Activated CD4-positive, alpha-beta T cell treated with anti-CD3 and anti-CD28 coated beads for 4 hours (primary cell): Measurements from ENCODE around the gene LSS.
A peak's percentile ranks its signal among the peaks of the same experiment; 100 is the strongest.

Experiments used
- DNase-seq, 2 donors: peaks; one replicate each; pipeline ENCODE4 v3.0.0-alpha.2; 2020

LSS gene

DNA sequence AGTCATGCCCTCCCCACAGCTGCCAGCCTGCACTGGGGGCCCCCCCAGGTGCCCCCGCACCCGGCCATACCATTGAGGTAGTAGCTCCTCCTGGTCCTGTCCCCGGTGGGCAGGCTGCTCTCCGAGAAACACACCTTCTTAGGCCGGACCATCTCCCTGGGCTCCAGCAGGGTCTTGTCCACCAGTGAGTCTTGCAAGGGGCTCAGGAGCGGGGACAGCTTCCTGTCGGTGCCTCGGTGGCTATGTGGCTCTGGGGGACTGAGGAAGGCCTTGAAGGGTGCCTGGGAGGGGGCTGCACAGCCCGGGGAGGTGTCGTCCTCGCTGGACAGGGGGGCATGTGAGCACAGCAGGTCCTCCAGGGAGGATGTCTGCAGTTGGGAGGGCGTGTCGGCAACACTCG lies 60.3 kb downstream of the LSS start:
- DNase-seq: no peak

DNA sequence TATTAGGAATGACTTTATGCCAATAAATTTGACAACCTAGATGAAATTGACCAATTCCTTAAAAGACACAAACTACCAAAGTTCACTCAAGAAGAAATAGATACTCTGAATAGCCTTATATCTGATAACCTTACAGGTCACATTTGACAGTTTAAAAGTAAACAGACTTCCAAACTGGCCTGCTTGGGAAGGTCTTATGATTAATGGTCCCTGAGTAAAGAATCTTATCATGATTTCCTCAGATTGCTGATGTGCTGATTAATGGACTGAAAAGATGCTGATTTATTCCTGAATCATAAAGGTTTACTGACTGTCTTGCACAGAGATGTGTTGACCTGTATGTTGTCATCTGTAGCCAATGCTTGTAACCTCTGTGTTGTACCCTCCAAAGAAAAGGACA lies 63.5 kb downstream of the LSS start:
- no peak for DNase-seq

GRCh38 chr21:46163380-46163779 lies 65.2 kb downstream of the LSS start:
- DNase-seq: no peak

DNA sequence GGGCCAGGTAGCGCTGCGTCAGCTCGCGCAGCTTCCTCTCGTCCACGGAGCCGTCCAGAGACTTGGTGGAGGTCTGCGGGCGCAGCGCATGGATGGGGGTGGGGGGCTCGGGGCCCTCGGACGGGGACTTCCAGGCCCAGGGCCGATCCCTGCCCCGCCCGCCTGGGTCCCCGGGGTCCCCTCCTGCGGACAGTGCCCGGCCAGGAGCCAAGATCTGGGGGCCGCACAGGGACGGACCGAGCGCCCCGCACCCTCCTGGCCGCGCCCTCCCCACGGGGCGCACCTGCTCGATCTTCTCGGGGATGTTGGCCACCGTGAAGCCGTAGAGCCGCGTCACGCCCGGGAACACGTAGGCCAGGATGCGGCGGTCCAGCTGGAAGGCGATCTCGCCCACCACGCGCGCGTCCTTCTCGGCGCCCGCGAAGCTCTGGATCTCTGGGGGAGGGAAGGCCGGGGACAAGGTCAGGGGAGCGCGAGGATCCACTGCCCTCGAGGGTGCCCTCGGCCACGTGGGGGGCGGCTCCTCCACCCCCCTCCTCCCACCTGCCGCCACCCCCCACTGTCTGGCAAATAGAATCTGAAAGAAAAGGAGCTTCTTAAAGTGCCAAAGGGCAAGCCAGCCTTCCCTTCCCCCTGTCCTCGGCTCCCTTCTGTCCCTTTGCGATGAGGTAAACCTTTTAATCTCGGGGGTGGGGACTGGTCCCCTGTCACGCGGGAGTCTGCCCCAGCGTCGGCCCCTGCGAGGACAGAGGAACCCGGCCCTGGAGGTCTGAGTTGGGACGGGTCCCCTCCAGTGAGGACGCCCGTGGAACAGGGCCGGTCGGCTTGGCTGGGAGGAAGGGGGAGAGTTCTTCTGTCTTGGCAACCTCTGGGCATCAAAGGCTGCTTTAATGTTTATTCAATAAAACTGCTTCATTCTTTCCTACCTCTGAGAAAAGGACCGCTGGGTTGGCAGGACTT lies 66.7 kb downstream of the LSS start:
- DNase-seq: no peak

GRCh38 chr21:46160907-46161632 lies 67.5 kb downstream of the LSS start:
- no peak for DNase-seq

GRCh38 chr21:46160657-46160906 lies 68.0 kb downstream of the LSS start:
- DNase-seq: no peak

- DNase-seq: no peak
Observed at GRCh38 chr21:46159841-46160656, 68.5 kb downstream of the LSS start.

DNA sequence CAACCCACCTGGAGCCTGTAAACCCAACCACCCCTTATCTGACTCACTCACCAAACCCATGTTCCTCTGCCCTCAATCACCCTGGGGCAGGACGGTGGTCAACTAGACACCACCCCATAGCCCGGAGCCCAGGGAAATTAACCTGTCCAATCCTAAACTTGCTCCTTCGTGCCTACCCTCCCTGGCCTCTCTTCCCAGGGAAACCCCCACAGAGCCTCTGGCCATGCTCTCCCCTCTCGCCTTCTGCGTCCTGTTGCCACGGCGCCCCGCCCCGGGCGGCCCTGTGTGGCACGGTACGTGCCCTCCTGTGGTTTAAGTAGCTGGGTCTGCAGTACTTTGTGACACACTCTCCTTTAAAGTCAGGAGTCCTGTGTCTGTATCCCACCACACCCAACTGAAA lies 69.2 kb downstream of the LSS start:
- no peak for DNase-seq

DNA sequence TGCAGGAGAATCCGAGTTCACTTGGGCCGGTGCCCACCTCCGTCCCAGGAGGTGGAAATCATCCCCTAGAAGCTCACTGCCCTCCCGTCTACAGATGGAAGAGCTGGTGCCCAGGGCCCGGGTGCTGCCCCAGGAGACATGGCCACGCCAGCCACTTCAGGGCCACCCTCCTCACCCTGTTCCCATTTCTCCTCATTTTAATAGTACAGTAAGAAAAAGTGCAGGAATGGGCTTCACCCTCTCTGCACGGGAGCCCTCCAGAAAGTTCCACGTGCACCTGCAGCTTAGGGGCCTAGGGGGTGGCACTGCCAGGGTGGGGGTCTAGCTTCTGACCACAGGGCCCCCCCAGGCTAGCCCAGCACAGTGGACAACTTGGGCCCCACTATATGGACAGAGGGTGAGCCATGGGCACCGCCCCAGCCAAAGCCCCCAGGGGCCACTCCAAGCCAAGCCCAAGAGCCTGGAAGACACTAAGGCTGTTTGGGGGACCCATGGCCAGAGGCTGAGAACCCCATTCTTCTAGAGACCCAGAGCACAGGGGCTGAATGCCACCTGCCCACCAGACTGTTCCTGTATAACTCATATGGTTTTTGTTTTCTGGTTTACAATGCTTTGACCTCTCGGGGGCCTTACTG lies 69.8 kb downstream of the LSS start:
- DNase-seq: no peak

DNA sequence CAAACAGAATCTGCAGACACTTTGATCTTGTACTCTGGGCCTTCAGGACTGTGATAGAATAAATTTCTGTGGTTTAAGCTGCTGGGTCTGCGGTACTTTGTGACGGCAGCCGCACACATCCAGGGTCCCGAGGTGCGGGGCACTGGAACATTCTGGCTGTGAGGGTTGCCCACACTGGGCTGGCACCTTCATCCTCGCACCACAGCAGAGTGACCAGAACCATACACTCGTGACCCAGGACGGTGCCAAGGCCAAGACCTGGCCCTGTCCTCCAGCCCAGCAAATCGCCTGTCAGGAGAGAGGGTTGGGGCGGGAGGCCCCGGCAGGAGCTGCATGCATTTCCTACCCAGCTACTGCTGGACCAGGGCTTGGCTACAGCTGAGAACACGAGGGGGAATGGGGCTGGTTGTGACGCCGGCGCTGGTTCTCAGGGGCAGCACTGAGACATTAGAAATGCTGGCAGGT lies 70.6 kb downstream of the LSS start:
- no peak for DNase-seq

GRCh38 chr21:46157396-46157986 lies 71.1 kb downstream of the LSS start:
- DNase-seq: no peak

GRCh38 chr21:46156678-46157077 lies 71.9 kb downstream of the LSS start:
- DNase-seq: no peak

- DNase-seq: no peak
Observed at GRCh38 chr21:46156378-46156645, 72.3 kb downstream of the LSS start.

- DNase-seq: no peak
Observed at GRCh38 chr21:46155514-46156377, 72.8 kb downstream of the LSS start, which contains the start of gene FTCD. Gene FTCD (minus strand): TSS chr21:46155579. CDS start chr21:46155523, 56 bp downstream.

GRCh38 chr21:46154955-46155513 lies 73.5 kb downstream of the LSS start:
- DNase-seq: no peak

DNA sequence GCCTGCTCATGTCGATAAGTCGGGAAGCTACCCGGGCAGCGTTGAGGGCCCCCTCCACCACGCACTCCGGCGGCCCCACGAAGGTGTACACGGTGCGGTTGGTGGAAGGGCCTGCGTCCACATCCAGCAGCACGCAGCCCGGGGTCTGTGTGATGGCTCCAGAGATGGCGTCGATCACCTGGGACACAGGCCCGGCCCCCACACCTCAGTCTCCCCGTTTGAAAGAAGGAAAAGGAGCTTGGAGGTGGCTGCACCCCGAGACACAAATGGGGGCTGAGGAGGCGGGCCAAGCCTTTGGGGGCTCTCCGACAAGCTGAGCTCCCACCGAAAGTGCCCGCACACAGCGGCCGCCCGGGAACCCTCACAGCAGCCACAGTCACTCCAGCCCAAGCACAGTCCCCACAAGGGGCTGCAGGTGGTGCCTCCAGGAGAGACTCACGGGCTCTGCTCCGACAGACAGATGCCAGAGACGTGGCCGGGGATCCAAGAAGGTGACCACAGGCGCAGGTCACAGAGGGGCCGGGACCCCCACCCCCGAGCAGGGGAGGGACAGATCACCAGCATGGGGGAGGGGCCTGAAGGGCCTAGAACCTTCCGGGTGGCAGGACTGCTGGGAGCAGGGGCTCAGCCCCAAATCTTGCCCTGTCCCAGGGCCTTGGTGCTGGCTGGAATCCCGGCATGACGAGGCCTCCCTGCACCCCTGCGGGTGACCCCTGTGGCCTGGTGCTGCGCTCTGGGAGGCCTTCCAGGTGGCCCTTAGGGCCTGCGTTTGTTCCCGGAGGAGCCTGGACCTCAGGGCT lies 74.2 kb downstream of the LSS start:
- no peak for DNase-seq

DNA sequence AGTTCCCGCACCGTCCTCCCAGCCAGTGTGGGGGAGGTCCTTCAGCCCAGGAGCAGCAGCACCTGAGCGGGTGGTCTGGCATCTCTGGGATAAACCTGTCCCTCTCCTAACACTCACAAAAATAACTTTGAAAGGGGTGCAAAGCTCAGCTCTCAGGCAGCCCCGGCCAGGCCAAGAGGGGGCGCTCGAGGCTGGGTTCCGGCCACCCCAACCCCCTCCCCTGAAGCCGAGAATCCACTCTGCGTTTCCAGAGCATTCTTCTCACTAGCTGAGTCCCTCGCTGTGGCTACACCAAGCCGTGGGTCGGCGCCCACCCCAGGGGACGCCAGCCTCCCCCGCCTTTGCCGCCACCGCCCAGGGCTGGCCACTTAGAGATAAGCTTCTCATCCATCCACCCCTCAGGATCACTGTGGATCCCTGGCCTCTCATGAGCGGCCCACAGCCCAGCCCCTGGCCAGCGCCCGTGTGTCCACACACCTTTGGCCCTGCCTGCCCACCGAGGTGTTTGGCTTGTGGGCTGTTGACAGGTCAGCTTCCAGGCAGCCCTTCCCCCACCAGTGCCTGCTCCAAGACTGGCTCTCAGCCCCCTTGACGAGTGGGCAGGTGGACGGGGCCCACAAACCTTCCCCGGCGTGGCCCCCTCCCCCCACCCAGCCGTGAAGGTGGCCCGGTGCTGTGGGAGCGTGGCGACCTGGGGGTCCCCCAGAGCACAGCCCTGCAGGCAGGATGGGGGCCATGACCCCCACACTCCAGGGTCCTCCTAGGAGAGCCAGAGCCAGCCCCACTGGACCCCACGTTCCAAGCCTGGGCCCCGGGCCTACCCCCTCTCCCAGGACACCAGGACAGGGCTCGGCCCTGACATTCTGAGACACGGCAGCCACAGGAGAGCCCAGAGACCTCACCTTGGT lies 75.1 kb downstream of the LSS start:
- peak in 1 of 2 donors; percentile 34 for DNase-seq

- DNase-seq: no peak
Observed at GRCh38 chr21:46152927-46153246, 75.7 kb downstream of the LSS start.
